CD14-positive monocyte (primary cell): ENCODE measurements around the gene NFKB1. TPM values are rescaled to one million over a fixed set of nuclear protein-coding genes. Genes with fewer than 3 reads are reported as not detected.

Experiments used
- DNase-seq, 3 donors: peaks; one replicate each; pipeline ENCODE4 v3.0.0-alpha.2; 2011 to 2022
- H2AFZ ChIP-seq: 2 replicates; pipeline ENCODE4 v1.6.0; 2012; ENCODE audit warnings: mild to moderate bottlenecking, low read depth, low read length, inconsistent platforms; ENCODE audit not compliant: insufficient read depth, poor library complexity, severe bottlenecking
- H3K27ac ChIP-seq, 2 donors: 1 replicate in 1 of 2; 2 replicates in 1 of 2; pipeline ENCODE4 v1.5.1; 2012 to 2013; ENCODE audit warnings: low read length in 2 of 2, control low read depth in 1 of 2, inconsistent platforms in 1 of 2, low read depth in 1 of 2, mild to moderate bottlenecking in 1 of 2
- H3K27me3 ChIP-seq, 2 donors: one replicate each; pipeline versions ENCODE4 v1.6.0 to v1.6.1; 2011 to 2013; ENCODE audit warnings: low read length in 2 of 2; ENCODE audit not compliant: control insufficient read depth in 2 of 2, insufficient read depth in 2 of 2
- H3K36me3 ChIP-seq, 2 donors: replicated peaks in 1 of 2; 1 replicate in 1 of 2; 2 replicates in 1 of 2; pipeline versions ENCODE4 v1.5.1 to v1.6.1; 2012 to 2013; ENCODE audit warnings: low read length in 2 of 2, control low read depth in 1 of 2, inconsistent platforms in 1 of 2, mild to moderate bottlenecking in 1 of 2; ENCODE audit not compliant: insufficient read depth in 2 of 2, control insufficient read depth in 1 of 2
- H3K4me1 ChIP-seq, 2 donors: 1 replicate in 1 of 2; 2 replicates in 1 of 2; pipeline versions ENCODE4 v1.5.1 to v1.6.1; 2012 to 2013; ENCODE audit warnings: low read length in 2 of 2, control low read depth in 1 of 2, inconsistent platforms in 1 of 2, mild to moderate bottlenecking in 1 of 2, moderate library complexity in 1 of 2; ENCODE audit not compliant: insufficient read depth in 2 of 2, control insufficient read depth in 1 of 2
- H3K4me2 ChIP-seq: replicated peaks from 2 replicates; pipeline ENCODE3; 2012; ENCODE audit warnings: low read length, moderate library complexity, mild to moderate bottlenecking; ENCODE audit not compliant: poor library complexity, severe bottlenecking; ENCODE audit errors: extremely low read depth
- H3K4me3 ChIP-seq, 3 experiments: fragments of 200-600 bp in 1 of 3; sonication (generic) in 1 of 3; replicated peaks in 1 of 3; 1 replicate in 2 of 3; 2 replicates in 1 of 3; pipeline ENCODE4 v1.5.1; 2011 to 2013; ENCODE audit warnings: low read length in 3 of 3, mild to moderate bottlenecking in 3 of 3, control low read depth in 2 of 3, low read depth in 2 of 3, inconsistent platforms in 1 of 3, moderate library complexity in 1 of 3
- H3K79me2 ChIP-seq: 2 replicates; pipeline ENCODE4 v1.6.0; 2012; ENCODE audit warnings: mild to moderate bottlenecking, control low read depth, inconsistent platforms, low read length, moderate library complexity; ENCODE audit not compliant: insufficient read depth
- H3K9ac ChIP-seq: 2 replicates; pipeline ENCODE4 v1.6.0; 2017; ENCODE audit warnings: low read length, mild to moderate bottlenecking; ENCODE audit not compliant: insufficient read depth, poor library complexity, severe bottlenecking
- H3K9me3 ChIP-seq, 2 donors: replicated peaks in 1 of 2; 1 replicate in 1 of 2; 2 replicates in 1 of 2; pipeline versions ENCODE4 v1.5.1 to v1.6.1; 2012 to 2013; ENCODE audit warnings: low read length in 2 of 2, control low read depth in 1 of 2; ENCODE audit not compliant: control insufficient read depth in 1 of 2, insufficient read depth in 1 of 2
- H4K20me1 ChIP-seq: 2 replicates; pipeline ENCODE4 v1.6.0; 2012; ENCODE audit warnings: mild to moderate bottlenecking, low read length, control low read depth, moderate library complexity; ENCODE audit not compliant: insufficient read depth
- H3K27ac Mint-ChIP-seq, 7 donors: one replicate each; pipeline ENCODE4 v1.8.0; 2020; ENCODE audit warnings: mild to moderate bottlenecking in 7 of 7, mixed read lengths in 7 of 7, moderate library complexity in 6 of 7, inconsistent platforms in 2 of 7
- H3K27me3 Mint-ChIP-seq, 3 donors: one replicate each; pipeline ENCODE4 v1.8.0; 2021 to 2022; ENCODE audit warnings: low read depth in 3 of 3, mild to moderate bottlenecking in 3 of 3, mixed read lengths in 3 of 3, moderate library complexity in 3 of 3, inconsistent platforms in 1 of 3
- H3K36me3 Mint-ChIP-seq, 2 donors: one replicate each; pipeline ENCODE4 v1.8.0; 2020; ENCODE audit warnings: mixed read lengths in 2 of 2, inconsistent platforms in 1 of 2, mild to moderate bottlenecking in 1 of 2
- H3K4me1 Mint-ChIP-seq: one replicate; pipeline ENCODE4 v1.8.0; 2020; ENCODE audit warnings: mild to moderate bottlenecking, mixed read lengths
- H3K4me3 Mint-ChIP-seq, 2 donors: one replicate each; pipeline ENCODE4 v1.8.0; 2020; ENCODE audit warnings: mild to moderate bottlenecking in 2 of 2, mixed read lengths in 2 of 2, moderate library complexity in 1 of 2
- H3K9me3 Mint-ChIP-seq, 7 donors: one replicate each; pipeline ENCODE4 v1.8.0; 2020 to 2022; ENCODE audit warnings: mixed read lengths in 7 of 7, mild to moderate bottlenecking in 6 of 7, moderate library complexity in 6 of 7, inconsistent platforms in 2 of 7
- CTCF ChIP-seq: fragments of 200-600 bp; IDR thresholded peaks from one replicate; pipeline ENCODE4 v1.8.0; 2022; ENCODE audit warnings: antibody characterized with exemption, mild to moderate bottlenecking
- WGBS: methylation state at CpG from one replicate; pipeline ENCODE4 v1.1.5; 2013; ENCODE audit warnings: missing lambda C conversion rate; ENCODE audit not compliant: insufficient coverage; 5-methylcytosine and 5-hydroxymethylcytosine counted together
- intact Hi-C, 2 donors: fragments of 100-400 bp; cut with micrococcal nuclease; formaldehyde crosslinking; loops; one replicate each; pipeline versions ENCODE4 v1.15.0 to v1.15.1; 2023
- polyA plus RNA-seq, 3 donors: library from polyadenylated mRNA; depleted of rRNA in 1 of 3; unstranded in 2 of 3; stranded (reverse) in 1 of 3; fragments of 300-500 nt in 2 of 3; fragments of >200 nt in 1 of 3; fragmentation: Illumina TruSeq in 2 of 3; gene quantifications; 1 replicate in 2 of 3; 2 replicates in 1 of 3; pipeline ENCODE4 v1.2.3, GENCODE V29; 2012 to 2021

Gene NFKB1
- polyA plus RNA-seq, 3 donors = 9.0 to 34.4 (median 17.8) TPM

- Histone ChIP-seq H3K9ac (no peak overlapping the region), H3K27ac (no peak overlapping the region), H3K79me2 (no peaks in the 10 kb centered on the region), H3K4me3 (no peak overlapping the region), H3K36me3 (peaks cover 99 to 100% of the 10 kb centered on the region in 2 donors), H3K9me3 (no peaks in the 10 kb centered on the region), H3K4me2 (no peak overlapping the region), H4K20me1 (peaks cover 6% of the 10 kb centered on the region), H3K4me1 (no peaks in the 10 kb centered on the region), H2AFZ (no peak overlapping the region), H3K27me3 (no peaks in the 10 kb centered on the region)
- H3K27ac Mint-ChIP-seq = no peak overlapping the region
- H3K9me3 Mint-ChIP-seq = no peaks in the 10 kb centered on the region
- H3K36me3 Mint-ChIP-seq = peaks cover 93 to 94% of the 10 kb centered on the region in 2 donors
- H3K4me1 Mint-ChIP-seq = no peaks in the 10 kb centered on the region
- no peak for TF ChIP-seq CTCF
- H3K4me3 Mint-ChIP-seq = no peak overlapping the region
- DNase-seq = no peak
- intact Hi-C loops = no loop called here
- no peaks in the 10 kb centered on the region for H3K27me3 Mint-ChIP-seq
These were observed 108.8 kb downstream of the NFKB1 start for GRCh38 chr4:102610007-102610406.

DNA sequence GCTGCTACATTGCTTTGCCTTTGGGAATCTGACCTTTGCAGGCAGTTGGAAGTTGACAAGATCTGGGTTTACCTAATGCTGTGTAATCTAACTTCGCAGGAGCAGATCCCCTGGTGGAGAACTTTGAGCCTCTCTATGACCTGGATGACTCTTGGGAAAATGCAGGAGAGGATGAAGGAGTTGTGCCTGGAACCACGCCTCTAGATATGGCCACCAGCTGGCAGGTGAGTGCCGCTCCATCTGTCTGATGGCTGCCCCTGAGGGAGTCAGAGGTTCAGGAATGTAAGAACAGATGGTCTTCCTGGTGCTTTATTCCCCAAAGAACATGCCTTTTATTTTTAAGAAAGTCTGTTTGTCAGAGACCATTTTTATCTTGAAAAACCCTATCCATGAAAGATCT is 109.3 kb downstream of the NFKB1 start:
- Histone ChIP-seq H3K36me3 (peaks cover 100% of the 10 kb centered on the region in 2 donors), H2AFZ (no peak overlapping the region), H3K27ac (no peak overlapping the region), H3K27me3 (no peaks in the 10 kb centered on the region), H3K79me2 (no peaks in the 10 kb centered on the region), H4K20me1 (peaks cover 4% of the 10 kb centered on the region), H3K4me1 (no peaks in the 10 kb centered on the region), H3K4me3 (no peak overlapping the region), H3K9ac (no peak overlapping the region), H3K9me3 (no peaks in the 10 kb centered on the region), H3K4me2 (no peak overlapping the region)
- TF ChIP-seq CTCF = no peak
- peaks cover 93% of the 10 kb centered on the region in 2 donors for H3K36me3 Mint-ChIP-seq
- no peak overlapping the region for H3K4me3 Mint-ChIP-seq
- H3K27ac Mint-ChIP-seq = peak overlapping the region in 1 of 7 donors; percentile 57
- DNase-seq = no peak
- no peaks in the 10 kb centered on the region for H3K4me1 Mint-ChIP-seq
- intact Hi-C loops = no loop called here
- 100% methylated on average over 2 of the region's 3 CpGs for WGBS
- no peaks in the 10 kb centered on the region for H3K27me3 Mint-ChIP-seq
- no peaks in the 10 kb centered on the region for H3K9me3 Mint-ChIP-seq
